Measurements from ENCODE around the gene FILIP1L. TPM values are rescaled to one million over a fixed set of nuclear protein-coding genes. Genes with fewer than 3 reads are reported as not detected.

FILIP1L gene
- total and polyA plus RNA-seq, 2 of the 8 experiments (the other 6 are each of a cell fraction or from before 2014, with no cell fraction given), result 0.06 to 0.09 TPM

DNA sequence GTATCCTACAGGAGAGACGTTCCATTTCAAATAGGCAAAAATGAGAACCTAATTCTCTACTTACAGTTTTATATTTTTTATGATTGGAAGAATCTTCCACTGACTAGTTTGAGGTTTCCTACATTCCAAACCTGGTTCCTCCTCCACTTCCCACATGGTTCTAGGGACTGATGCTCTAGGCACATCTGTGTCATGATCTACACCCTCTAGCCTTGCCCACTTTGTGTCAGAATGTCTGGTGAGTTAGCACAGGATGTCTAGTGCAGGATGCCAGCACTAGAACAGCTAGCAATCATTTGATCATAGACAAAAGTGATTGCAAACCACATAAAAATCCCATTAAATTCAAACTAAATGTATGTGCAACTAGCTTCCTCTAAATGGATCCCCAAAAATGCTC lies 26.7 kb upstream of the FILIP1L start (continued):
- no peak for TF ChIP-seq GTF2F1 (IDR thresholded peaks at IDR 0.05; ENCODE audit: borderline replicate concordance, low read depth, low read length)

Measured in H1 (cell line).